GM21447 (cell line): ENCODE data around the gene DGKE.

Experiments used
- ATAC-seq: cut with Tn5 transposase; IDR thresholded peaks from one replicate; pipeline ENCODE4 v1.9.1; 2021; ENCODE audit not compliant: unreplicated experiment

Gene DGKE

GRCh38 chr17:56913000-56913311, 79.0 kb downstream of the DGKE start:
- ATAC-seq = no peak

GRCh38 chr17:56913353-56913866, 79.5 kb downstream of the DGKE start:
- ATAC-seq = peak; percentile 30

GRCh38 chr17:56913867-56914580, 80.1 kb downstream of the DGKE start, which contains the start of gene TRIM25:
Gene TRIM25, minus strand, starts transcription at chr17:56914049. Its CDS starts 61 bp downstream, at chr17:56913988.
- peak; percentile 61 for ATAC-seq

- ATAC-seq = no peak
These were observed 80.8 kb downstream of the DGKE start for GRCh38 chr17:56914581-56915273.

DNA sequence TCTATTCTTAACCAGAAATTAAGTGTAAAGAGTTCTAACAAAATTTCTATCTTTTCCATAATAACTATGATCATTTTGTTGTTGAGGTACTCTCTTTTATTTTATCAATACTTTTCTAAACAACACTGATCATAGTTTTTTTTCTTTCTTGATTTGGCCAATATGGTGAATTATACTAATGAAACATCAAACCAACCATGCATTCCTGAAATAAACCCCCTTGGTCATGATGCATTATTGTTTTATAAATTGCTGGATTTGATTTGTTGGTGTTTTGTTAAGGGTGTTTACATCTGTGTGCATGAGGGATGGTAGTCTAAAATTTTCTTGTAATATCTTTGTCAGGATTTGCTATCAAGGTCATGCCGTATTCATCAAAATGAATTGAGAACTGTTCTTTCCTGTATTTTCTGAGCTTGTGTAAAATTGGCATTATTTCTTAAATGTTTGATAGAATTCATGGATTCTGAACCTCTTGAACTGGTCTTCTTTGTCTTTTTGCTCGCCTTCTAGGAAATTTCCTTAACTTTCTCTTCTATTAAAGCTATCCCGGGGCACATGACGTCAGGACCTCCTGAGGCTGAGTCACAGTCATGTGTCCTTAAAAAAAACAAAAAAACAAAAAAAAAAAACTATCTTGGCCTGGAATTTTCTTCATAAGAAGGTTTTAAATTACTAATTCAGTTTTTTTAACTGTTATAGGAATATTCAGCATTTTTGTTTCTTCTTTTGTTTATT, 83.8 kb downstream of the DGKE start:
- ATAC-seq = no peak

DNA sequence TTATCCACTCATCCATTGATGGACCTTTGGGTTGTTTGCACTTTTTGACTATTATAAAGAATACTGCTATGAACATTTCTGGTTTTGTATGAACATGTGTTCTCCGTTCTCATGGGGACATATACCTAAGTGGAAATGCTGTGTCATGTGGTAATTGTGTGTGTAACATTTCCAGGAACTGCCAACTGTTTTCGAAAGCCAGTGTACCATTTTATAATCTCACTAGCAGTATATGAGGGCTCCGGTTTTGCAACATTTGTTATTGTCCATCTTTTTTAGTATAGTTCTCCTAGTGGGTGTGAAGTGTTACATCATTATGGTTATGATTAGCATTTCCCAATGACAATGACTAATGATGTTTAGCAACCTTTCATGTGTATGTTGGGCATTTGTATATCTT, 85.0 kb downstream of the DGKE start:
- ATAC-seq = no peak
